Nephron progenitor cell (in vitro differentiated cells): Measurements from ENCODE around the gene B3GAT1.

Experiments
- DNase-seq: peaks from one replicate; pipeline ENCODE4 v3.0.0; 2021
- H3K27ac Mint-ChIP-seq: 2 replicates; pipeline ENCODE4 v1.8.0; 2021; ENCODE audit warnings: mild to moderate bottlenecking, moderate library complexity, mixed read lengths
- H3K27me3 Mint-ChIP-seq: 2 replicates; pipeline ENCODE4 v1.8.0; 2021; ENCODE audit warnings: mild to moderate bottlenecking, low read depth, mixed read lengths; ENCODE audit not compliant: poor library complexity
- H3K36me3 Mint-ChIP-seq: 2 replicates; pipeline ENCODE4 v1.8.0; 2021; ENCODE audit warnings: low read depth, mixed read lengths
- H3K4me1 Mint-ChIP-seq: 2 replicates; pipeline ENCODE4 v1.8.0; 2021; ENCODE audit warnings: mixed read lengths
- H3K4me3 Mint-ChIP-seq: 2 replicates; pipeline ENCODE4 v1.8.0; 2021; ENCODE audit warnings: mild to moderate bottlenecking, moderate library complexity, mixed read lengths
- H3K9me3 Mint-ChIP-seq: 2 replicates; pipeline ENCODE4 v1.8.0; 2021; ENCODE audit warnings: mild to moderate bottlenecking, moderate library complexity, mixed read lengths
- TF ChIP-seq, protein P1 (sequence below): fragments of 200-600 bp; sonication (generic); IDR thresholded peaks from 2 replicates; pipeline ENCODE4 v1.5.0; 2021; ENCODE audit warnings: antibody characterized with exemption

Gene B3GAT1

DNA sequence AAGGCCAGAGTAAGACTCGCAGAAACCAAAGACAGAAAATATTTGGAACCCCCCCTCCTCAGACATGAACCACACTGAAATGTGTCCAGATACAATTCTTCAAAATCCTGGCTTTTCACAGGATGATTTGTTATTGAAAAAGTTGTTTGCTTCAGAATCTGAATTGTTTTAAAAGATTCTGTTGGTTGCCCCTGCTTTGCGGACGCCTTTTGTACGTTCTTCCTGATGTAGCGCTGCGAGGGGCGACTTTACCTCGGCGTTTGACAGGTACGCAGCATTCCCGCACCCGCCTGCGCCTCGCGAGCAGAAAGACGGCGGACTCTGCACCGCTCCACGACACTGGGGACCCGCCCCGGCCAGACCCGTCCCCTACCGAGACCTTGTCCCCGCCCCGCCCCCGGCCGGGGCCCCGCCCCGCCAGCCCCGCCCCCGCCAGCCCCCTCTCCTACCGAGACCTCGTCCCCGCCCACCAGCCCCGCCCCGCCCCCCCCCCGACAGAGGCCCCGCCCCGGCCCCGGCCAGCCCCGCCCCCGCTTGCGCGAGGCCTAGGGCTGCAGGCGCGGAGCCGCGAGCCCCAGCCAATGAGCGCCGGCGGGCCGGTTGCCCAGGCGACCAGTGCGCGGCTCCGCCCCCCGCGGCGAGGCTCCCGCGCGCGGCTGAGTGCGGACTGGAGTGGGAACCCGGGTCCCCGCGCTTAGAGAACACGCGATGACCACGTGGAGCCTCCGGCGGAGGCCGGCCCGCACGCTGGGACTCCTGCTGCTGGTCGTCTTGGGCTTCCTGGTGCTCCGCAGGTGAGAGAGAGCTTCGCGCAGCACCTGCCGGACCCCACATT lies 80.5 kb downstream of the B3GAT1 start, which contains the start of gene GLB1L2:
TSS of gene GLB1L2 (plus strand) at position 635 of the 835 bp plus-strand sequence. CDS start at position 709, 74 bp downstream.
- DNase-seq, result peak; percentile 87
- Mint-ChIP-seq H3K27me3 (peaks cover 78% of the 10 kb centered on the region), H3K4me1 (peaks cover 27% of the 10 kb centered on the region), H3K27ac (no peak within 1 kb of the TSS), H3K36me3 (no peaks in the 10 kb centered on the region), H3K9me3 (peaks cover 3% of the 10 kb centered on the region), H3K4me3 (peak within 1 kb of the TSS; percentile 85)
- TF ChIP-seq, protein P1, sequence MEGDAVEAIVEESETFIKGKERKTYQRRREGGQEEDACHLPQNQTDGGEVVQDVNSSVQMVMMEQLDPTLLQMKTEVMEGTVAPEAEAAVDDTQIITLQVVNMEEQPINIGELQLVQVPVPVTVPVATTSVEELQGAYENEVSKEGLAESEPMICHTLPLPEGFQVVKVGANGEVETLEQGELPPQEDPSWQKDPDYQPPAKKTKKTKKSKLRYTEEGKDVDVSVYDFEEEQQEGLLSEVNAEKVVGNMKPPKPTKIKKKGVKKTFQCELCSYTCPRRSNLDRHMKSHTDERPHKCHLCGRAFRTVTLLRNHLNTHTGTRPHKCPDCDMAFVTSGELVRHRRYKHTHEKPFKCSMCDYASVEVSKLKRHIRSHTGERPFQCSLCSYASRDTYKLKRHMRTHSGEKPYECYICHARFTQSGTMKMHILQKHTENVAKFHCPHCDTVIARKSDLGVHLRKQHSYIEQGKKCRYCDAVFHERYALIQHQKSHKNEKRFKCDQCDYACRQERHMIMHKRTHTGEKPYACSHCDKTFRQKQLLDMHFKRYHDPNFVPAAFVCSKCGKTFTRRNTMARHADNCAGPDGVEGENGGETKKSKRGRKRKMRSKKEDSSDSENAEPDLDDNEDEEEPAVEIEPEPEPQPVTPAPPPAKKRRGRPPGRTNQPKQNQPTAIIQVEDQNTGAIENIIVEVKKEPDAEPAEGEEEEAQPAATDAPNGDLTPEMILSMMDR, result no peak

DNA sequence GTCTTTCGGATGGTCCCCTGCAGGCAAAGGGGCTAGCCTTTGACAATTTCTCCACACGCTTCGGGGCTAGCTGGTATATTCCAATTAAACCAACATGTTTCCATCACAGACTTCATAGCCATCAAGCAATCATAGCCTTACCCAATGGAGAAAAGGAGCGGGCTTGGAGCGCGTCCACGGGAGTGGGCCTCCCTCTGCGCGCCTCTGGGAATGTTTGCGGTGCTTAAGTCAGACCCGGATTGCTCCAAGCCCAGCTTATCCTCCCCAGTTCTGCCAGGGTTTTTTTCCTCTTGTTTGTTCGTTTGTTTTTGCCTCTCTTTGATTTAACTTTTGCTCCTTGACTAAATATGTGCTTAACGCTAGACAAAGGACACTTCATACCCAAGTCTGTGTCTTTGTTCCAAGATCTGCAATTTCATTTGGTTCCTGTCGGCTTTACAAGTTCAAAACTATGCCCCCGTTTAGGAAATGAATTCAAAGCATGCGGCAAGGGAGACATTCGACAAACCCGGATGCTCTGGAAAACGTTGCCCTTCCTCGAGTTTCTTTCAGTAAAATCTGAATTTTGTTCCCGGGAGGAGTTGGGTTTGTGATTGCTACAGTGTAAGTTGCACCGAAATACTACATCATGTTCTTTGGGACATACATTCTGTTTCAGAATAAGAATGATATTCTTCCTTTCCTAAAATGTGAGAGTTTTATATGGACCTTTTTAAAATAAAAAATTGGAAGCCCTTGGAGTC lies 81.3 kb downstream of the B3GAT1 start:
- H3K9me3 Mint-ChIP-seq, result peaks cover 3% of the 10 kb centered on the region
- DNase-seq, result no peak
- H3K4me1 Mint-ChIP-seq, result peaks cover 27% of the 10 kb centered on the region
- no peak overlapping the region for H3K27ac Mint-ChIP-seq
- peaks cover 84% of the 10 kb centered on the region for H3K27me3 Mint-ChIP-seq
- H3K4me3 Mint-ChIP-seq, result peak overlapping the region; percentile 85
- no peaks in the 10 kb centered on the region for H3K36me3 Mint-ChIP-seq
- TF ChIP-seq, protein P1, result no peak
